NCI-H82 treated with DMSO at 0.1 percent for 48 hours (cell line): ENCODE measurements around the gene SLC40A1.

ENCODE experiments used
- DNase-seq: peaks from one replicate; lab custom pipeline; 2025; ENCODE audit not compliant: unreplicated experiment; lab: John Stamatoyannopoulos, UW

The SLC40A1 gene

DNA sequence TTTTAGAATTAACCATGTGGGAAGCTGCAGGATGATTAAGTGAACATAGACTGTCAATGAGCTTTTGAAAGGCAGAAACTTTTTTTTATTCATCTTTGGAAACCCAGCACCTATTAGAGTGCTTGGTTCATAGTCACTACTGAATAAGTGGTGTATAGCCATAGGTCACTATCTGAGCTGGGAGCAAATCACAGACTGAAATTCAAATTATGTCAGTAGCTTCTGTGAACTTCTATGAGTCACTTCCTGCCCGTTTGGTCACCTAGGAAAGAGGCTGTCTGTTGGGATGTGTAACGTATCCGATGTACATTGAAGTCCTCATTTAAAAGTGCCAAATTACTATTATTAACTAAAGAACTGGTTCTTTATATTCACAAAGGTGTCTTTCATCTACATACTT lies 20.5 kb upstream of the SLC40A1 start:
- no peak for DNase-seq

GRCh38 chr2:189599245-189599644 lies 18.7 kb upstream of the SLC40A1 start:
- no peak for DNase-seq

DNA sequence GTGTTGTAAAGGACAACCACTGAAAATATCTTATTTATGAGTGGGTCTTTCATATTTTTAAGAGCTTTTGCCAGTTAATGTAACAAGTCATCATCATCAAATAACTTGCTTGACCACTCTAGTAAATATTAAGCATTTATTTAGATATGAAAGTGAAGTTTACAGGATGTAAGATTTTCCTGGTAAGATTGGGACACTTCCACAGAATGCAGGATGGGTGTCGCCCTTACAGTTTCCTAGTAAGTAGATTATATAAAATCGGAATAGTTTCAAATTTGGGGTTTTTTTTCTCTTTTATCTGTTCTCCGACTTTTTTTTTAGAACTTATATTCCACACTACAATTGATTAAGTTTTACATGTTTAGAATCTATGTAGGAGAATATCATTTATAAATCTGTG lies 14.8 kb upstream of the SLC40A1 start:
- no peak for DNase-seq

DNA sequence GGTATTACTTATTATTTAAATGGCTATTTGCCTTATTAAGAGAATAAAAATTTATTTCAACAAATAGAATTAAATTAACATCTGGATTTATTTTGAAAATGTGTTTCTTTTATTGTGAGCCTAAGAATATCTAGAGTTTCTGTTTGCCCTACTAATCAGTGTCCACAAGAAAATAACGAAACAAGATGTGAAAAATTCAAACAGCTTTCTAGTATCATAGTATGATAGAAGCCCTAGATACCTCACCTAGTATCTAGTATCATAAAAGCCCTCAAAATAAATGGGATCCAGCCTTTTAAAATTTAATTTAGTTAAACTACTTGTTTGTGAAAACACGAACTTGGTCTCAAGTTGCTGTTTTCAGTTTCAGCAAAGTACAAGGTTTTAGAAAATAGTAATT lies 13.7 kb upstream of the SLC40A1 start:
- DNase-seq, result no peak

DNA sequence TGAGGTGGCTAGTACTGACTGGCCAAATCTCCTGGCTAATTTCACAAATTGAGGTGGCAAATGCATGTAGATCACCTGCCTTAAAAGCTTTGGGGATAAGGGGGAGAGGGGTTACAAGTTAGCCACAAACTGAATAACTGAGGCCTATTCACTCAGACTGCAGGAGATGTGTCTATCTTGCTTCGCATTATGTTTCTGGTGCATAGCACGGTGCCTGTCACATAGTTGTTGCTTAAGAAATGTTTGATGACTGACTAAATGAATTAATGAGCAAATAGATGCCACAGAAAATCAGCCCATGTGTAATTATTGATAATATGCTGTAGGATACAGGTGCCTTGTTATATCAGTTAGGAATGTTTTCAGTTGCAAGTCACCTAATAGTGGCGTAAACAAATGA lies 12.5 kb upstream of the SLC40A1 start:
- DNase-seq, result no peak

DNA sequence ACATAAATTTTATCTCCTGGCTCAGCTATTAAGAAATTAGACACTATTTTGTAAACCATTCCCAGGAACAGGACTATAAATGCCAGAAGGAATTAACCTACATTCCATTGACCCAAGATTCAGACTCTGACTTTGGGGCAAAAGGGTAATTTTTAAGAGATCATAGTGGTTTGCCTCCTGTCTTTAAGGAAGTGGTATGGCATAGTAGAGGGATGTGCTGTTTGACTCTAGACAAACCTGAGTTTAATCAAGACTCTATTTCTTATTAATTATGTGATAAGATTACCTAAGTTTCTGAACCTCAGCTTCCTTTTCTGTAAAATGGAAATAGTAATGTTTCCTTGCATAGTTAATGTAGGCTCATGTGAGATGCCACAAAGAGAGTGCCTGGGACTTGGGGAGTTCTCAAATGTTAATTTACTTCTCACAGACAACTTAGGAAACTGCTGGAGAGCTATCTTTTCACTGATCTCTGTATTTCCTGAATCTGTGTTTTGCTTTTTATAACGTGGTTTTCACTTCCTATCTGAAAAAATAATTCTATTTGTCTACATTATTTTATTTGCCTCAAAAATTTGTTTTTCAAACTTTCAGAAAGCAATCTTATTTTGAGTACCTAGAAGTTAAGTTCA lies 11.9 kb upstream of the SLC40A1 start:
- DNase-seq, result no peak

DNA sequence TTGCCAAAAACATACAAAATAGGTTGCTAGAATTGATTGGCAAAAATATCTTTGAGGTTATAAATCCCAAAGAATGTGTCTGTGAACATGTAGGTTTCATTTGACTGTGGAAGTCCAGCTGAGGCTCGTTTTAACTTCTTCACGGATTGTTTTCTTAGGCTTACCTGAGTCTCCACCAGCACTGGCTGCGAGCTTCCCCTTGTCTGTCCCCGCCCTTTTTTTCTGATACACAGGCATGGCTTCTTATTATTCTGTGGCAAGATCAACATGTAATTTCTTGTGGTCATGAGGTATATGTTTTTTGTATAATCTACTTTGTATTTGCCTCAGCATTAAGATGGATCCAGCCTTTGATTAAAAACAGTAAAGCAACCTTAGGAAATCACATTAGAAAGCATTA lies 7.2 kb upstream of the SLC40A1 start:
- no peak for DNase-seq

GRCh38 chr2:189585226-189585756 lies 4.7 kb upstream of the SLC40A1 start:
- no peak for DNase-seq

DNA sequence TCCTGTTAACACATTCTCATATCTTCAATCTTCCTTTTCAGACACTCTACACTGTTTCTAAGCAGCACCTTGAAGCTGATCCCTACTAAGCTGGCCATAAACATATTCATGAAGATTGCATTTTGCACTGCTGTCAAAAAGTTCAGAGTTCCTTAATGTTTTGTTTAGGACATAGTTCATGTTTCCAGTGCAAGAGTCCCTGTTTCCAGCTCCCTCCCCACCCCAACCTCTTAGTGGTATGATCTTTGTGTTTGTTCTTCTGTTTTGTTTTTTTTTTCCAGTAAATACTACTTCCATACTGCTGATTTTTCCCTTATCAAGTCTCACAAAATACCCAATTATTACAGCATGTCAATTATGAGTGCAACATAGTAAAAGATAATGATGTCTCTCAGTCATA lies 4.1 kb upstream of the SLC40A1 start:
- DNase-seq, result no peak

GRCh38 chr2:189583227-189584198 lies 2.9 kb upstream of the SLC40A1 start:
- no peak for DNase-seq

DNA sequence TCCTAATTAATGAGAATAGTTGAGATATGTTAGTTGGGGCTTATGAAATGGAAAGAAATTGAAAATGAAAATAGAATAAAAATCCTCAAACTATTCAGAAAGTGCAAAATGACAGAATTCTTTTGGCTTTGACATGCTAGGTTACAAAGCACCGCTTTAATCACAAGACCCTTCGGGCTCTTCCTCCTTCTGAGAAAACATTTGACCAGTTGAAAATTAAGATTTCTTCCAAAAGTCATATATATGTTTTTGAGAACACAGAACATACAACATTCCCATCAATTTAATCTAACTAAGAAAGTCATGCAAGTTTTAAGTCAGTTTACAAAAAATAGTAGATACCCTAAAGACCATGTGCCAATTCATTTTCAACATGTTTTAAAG lies 2.2 kb upstream of the SLC40A1 start:
- DNase-seq, result no peak

DNA sequence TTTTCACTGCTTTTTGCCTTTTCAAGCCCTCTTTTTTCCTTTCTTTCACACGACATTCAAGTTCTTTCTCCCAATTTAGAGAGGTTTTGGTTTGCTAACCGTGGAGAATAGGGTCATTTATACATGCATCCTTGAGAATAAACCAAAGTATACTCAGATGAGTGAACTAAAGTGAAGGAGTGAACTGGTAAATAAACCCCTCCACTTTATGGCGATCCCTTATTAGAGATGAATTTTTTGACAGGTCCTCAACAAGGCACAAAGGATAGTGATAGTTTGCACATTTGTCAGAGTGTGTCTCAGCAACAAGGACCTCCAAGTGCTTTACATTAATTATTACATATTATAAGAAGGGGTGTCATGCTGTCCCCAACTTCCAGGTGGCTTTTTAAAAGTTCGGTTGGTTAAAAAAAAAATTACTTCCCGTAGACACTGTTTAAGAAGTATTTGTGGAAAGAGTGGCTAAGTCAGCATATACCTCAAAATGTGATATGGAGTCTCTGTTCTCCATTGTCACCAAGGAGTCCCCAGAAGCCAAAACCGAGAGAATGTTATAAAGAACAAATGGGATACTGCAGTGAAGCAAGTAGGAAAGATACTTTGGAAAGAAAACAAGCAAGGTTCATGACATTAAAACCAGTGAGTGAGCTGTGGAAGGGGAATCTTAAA lies 1.7 kb upstream of the SLC40A1 start:
- no peak for DNase-seq

- DNase-seq, result no peak
Observed at GRCh38 chr2:189581354-189582139, 961 bp upstream of the SLC40A1 start.

DNA sequence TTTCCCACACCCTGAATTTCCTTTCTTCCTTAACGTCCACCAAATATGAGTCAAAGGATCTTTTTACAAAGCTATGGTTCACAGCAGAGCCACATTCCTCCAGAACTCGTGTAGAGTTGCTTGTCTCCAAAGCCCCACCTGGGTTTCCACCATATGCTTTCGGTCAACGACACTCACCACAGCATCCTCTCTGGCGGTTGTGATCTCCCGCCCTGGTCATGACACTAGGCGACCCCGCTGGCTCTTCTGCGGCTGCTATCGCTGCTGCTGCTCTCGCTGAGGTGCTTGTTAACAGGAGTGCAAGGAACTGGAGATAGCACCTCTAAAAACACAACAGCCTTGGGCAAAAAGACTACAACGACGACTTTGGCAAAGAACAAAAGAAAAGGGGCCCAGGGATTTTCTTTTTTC lies 340 bp downstream of the SLC40A1 start:
- peak; percentile 18 for DNase-seq

DNA sequence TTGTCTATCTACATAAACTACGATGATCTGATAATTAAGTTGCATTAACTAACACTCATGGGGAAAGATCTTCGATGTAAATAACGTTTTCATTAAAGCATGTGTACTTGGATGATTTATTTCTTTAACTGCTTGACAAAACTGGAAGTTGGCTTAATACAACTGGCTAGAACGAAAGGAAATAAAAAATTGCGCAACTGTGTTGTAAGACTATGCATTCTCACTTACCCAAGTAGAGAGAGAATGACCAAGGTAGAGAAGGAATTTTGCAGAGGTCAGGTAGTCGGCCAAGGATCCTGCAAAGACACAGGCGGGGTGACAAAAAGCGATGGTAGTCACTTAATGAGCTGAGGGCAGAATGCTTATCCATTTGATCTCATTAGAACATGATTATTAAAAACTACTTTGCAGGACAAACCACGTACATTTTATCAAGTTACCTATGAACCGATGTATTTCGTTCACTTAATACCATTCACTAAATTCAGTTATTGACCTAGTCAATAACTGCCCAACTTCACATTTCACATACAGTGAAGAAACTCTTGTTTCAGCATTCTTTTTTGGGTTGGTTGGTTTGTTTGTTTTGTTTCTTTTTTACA lies 900 bp downstream of the SLC40A1 start:
- no peak for DNase-seq

DNA sequence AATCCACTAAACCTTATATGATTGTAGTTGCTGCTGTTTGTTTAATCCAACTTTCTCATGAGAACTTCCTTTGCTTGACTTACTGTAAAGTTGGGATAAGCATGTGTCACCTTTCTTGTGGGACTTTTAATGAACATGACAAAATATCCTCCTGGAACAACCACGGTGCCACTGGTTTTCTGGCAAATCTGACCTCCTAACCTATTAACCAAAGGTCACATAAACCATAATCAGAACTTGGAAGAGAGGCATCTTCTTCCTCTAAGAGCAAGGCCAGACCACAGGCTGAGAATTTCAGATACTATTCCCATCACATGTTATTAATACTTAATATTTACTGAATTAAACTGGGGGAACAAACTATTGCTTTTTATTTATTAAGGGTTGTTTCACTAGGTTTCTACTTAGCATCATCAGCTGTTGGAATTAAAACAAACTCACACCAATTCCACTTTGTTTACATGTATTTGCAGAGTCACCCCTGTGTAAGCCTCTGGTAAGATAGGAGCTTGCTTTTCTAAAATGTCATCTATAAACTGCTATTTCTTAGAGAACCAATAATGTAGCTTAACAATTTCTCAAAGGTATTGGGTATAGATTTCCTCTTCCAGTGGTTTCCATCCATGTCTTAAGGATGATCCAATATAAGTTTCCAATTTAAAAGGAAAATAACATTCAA lies 2.2 kb downstream of the SLC40A1 start:
- no peak for DNase-seq

DNA sequence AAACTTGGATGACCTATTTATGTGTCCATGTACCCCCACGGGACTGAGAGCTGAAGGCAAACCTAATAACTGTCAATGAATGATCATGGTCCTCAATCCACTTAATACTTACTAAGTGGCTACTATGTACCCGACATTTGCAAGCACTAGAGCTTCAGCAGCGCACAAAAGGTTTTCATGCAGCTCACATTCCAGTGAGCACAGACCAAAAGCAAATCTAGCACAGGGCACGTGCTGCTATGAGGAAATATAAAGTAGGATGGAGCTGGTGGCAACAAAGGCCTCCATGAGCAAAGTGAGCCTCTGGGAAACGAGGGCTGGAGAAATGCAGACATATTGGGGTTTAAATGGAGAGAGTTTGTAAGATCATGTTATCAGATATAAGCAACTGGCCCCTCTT lies 3.5 kb downstream of the SLC40A1 start:
- no peak for DNase-seq

DNA sequence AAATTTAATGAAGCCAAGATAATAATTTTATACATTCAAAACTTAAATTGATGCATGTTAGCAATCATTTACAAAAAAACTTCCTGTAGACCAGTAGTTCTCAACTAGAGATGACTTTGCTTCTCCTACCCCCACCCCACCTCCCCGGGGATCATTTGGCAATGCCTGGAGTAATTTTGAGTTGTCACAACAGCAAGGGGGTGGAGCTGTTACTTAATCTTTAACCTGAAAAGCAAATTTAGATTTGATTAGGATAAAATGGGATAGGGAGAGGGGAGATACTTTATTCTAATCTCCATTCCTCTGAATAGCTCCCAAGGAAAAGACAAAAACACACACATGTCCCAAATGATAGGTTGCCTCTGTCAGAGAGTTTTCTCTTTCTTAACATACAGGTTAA lies 4.2 kb downstream of the SLC40A1 start:
- no peak for DNase-seq

DNA sequence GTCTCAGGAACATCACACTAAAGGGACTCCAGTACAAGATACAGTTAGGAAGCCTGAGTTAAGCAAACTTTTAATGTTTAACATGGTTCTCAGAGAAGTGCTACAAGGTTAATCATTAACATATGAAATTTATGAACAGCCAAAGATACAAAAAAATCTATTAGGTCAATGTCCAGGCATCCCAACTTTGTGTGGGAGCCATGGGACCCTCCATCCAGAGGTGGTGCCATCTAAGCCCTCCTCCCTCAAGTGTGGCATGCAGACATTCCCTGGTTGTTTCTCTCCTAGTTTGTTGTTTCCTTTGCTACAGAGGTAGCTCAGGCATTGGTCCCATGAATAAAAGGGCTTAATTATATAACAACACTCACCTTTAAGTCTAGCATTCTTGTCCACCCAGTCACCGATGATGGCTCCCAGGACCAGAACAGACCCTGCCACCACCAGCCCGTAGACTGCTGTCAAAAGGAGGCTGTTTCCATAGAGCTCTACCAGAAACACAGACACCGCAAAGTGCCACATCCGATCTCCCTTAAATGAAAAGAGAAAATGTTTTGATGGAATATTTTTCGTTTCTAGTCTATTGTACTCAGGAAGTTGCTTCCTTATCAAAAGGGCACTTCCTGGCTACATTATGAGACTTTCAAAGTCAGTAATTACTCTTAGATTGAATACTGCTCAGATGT lies 5.7 kb downstream of the SLC40A1 start:
- DNase-seq, result no peak
